H9 (cell line): Measurements from ENCODE around the gene VOPP1. TPM values are rescaled to one million over a fixed set of nuclear protein-coding genes. Genes with fewer than 3 reads are reported as not detected.

Source experiments
- DNase-seq: peaks from one replicate; pipeline ENCODE4 v3.0.0-alpha.2; 2017
- H2AFZ ChIP-seq: one replicate; pipeline ENCODE4 v1.6.1; 2013; ENCODE audit warnings: mild to moderate bottlenecking, low read length, control low read depth, moderate library complexity
- H2AK5ac ChIP-seq: 2 replicates; pipeline ENCODE4 v1.6.1; 2013; ENCODE audit warnings: low read length, control low read depth, mixed read lengths; ENCODE audit not compliant: insufficient read length
- H2BK120ac ChIP-seq: one replicate; pipeline ENCODE4 v1.6.1; 2013; ENCODE audit warnings: low read depth, mild to moderate bottlenecking, low read length, control low read depth, inconsistent platforms; ENCODE audit not compliant: poor library complexity, severe bottlenecking
- H2BK12ac ChIP-seq: 2 replicates; pipeline ENCODE4 v1.6.1; 2013; ENCODE audit warnings: low read length, control low read depth, mixed read lengths, low read depth; ENCODE audit not compliant: insufficient read length
- H2BK15ac ChIP-seq: 2 replicates; pipeline ENCODE4 v1.6.1; 2013; ENCODE audit warnings: low read depth, low read length, control low read depth
- H2BK20ac ChIP-seq: one replicate; pipeline ENCODE4 v1.6.1; 2013; ENCODE audit warnings: low read depth, mild to moderate bottlenecking, low read length, control low read depth, inconsistent platforms; ENCODE audit not compliant: poor library complexity, severe bottlenecking
- H2BK5ac ChIP-seq: 2 replicates; pipeline ENCODE4 v1.6.1; 2013; ENCODE audit warnings: low read length, control low read depth, mixed read lengths; ENCODE audit not compliant: insufficient read length
- H3K14ac ChIP-seq: 2 replicates; pipeline ENCODE4 v1.6.1; 2013; ENCODE audit warnings: low read length, control low read depth; ENCODE audit not compliant: insufficient read depth
- H3K18ac ChIP-seq: 2 replicates; pipeline ENCODE4 v1.6.1; 2013; ENCODE audit warnings: low read depth, mild to moderate bottlenecking, mixed read lengths, low read length, control low read depth; ENCODE audit not compliant: insufficient read length
- H3K23ac ChIP-seq: 2 replicates; pipeline ENCODE4 v1.6.1; 2013; ENCODE audit warnings: low read length, control low read depth, mixed read lengths, low read depth; ENCODE audit not compliant: insufficient read length
- H3K23me2 ChIP-seq: 2 replicates; pipeline ENCODE4 v1.6.1; 2013; ENCODE audit warnings: low read depth, mild to moderate bottlenecking, mixed read lengths, low read length, control low read depth; ENCODE audit not compliant: insufficient read length, poor library complexity, severe bottlenecking
- H3K27ac ChIP-seq: 2 replicates; pipeline ENCODE4 v1.5.1; 2013; ENCODE audit warnings: low read length, control low read depth, mixed read lengths, low read depth; ENCODE audit not compliant: insufficient read length
- H3K27me3 ChIP-seq: 2 replicates; pipeline ENCODE4 v1.6.1; 2013; ENCODE audit warnings: low read length, control low read depth, inconsistent platforms; ENCODE audit not compliant: insufficient read depth
- H3K4ac ChIP-seq: 2 replicates; pipeline ENCODE4 v1.6.1; 2013; ENCODE audit warnings: low read depth, mild to moderate bottlenecking, control low read depth, inconsistent platforms, low read length, moderate library complexity
- H3K4me1 ChIP-seq: 2 replicates; pipeline ENCODE4 v1.6.1; 2013; ENCODE audit warnings: low read length, control low read depth, inconsistent platforms; ENCODE audit not compliant: insufficient read depth
- H3K4me2 ChIP-seq: 2 replicates; pipeline ENCODE4 v1.6.1; 2013; ENCODE audit warnings: low read length, control low read depth, mixed read lengths; ENCODE audit not compliant: insufficient read length, insufficient read depth
- H3K56ac ChIP-seq: 2 replicates; pipeline ENCODE4 v1.6.1; 2013; ENCODE audit warnings: low read depth, mild to moderate bottlenecking, mixed read lengths, low read length, control low read depth; ENCODE audit not compliant: insufficient read length
- H3K79me1 ChIP-seq: 2 replicates; pipeline ENCODE4 v1.6.1; 2013; ENCODE audit warnings: low read depth, mild to moderate bottlenecking, moderate library complexity, low read length, control low read depth, inconsistent platforms; ENCODE audit not compliant: insufficient read depth, poor library complexity, severe bottlenecking
- H3K79me2 ChIP-seq: 2 replicates; pipeline ENCODE4 v1.6.1; 2013; ENCODE audit warnings: low read length, control low read depth, inconsistent platforms; ENCODE audit not compliant: insufficient read depth
- H3K9ac ChIP-seq: 2 replicates; pipeline ENCODE4 v1.6.1; 2013; ENCODE audit warnings: low read length, control low read depth, mixed read lengths; ENCODE audit not compliant: insufficient read length; ENCODE audit errors: extremely low read depth
- H3K9me3 ChIP-seq: one replicate; pipeline ENCODE4 v1.6.1; 2013; ENCODE audit warnings: low read depth, low read length, inconsistent platforms; ENCODE audit not compliant: control insufficient read depth
- H3T11ph ChIP-seq: one replicate; pipeline ENCODE4 v1.6.1; 2013; ENCODE audit warnings: mild to moderate bottlenecking, low read length, control low read depth, inconsistent platforms
- H4K20me1 ChIP-seq: one replicate; pipeline ENCODE4 v1.6.1; 2013; ENCODE audit not compliant: control insufficient read depth, insufficient read length, insufficient read depth
- H4K5ac ChIP-seq: 2 replicates; pipeline ENCODE4 v1.6.1; 2013; ENCODE audit warnings: low read depth, mild to moderate bottlenecking, mixed read lengths, low read length, control low read depth; ENCODE audit not compliant: insufficient read length
- H4K8ac ChIP-seq: replicated peaks from 2 replicates; pipeline ENCODE4 v1.6.1; 2013; ENCODE audit warnings: low read length, control low read depth, mixed read lengths, low read depth; ENCODE audit not compliant: insufficient read length
- H4K91ac ChIP-seq: 2 replicates; pipeline ENCODE4 v1.6.1; 2013; ENCODE audit warnings: low read depth, mild to moderate bottlenecking, moderate library complexity, mixed read lengths, low read length, control low read depth; ENCODE audit not compliant: insufficient read length
- H3K27ac Mint-ChIP-seq, 3 experiments: 2 replicates in 2 of 3; 3 replicates in 1 of 3; pipeline ENCODE4 v1.8.0; 2020 to 2021; ENCODE audit warnings: mixed read lengths in 3 of 3, mild to moderate bottlenecking in 1 of 3, moderate library complexity in 1 of 3
- H3K27me3 Mint-ChIP-seq: 2 replicates; pipeline ENCODE4 v1.8.0; 2021; ENCODE audit warnings: low read depth, mild to moderate bottlenecking, moderate library complexity, mixed read lengths
- H3K36me3 Mint-ChIP-seq, 3 experiments: 2 replicates in 2 of 3; 3 replicates in 1 of 3; pipeline ENCODE4 v1.8.0; 2020 to 2021; ENCODE audit warnings: low read depth in 3 of 3, mixed read lengths in 3 of 3; ENCODE audit not compliant: insufficient read depth in 1 of 3
- H3K4me1 Mint-ChIP-seq, 2 experiments: 2 replicates each; pipeline ENCODE4 v1.8.0; 2020; ENCODE audit warnings: mixed read lengths in 2 of 2
- H3K4me3 Mint-ChIP-seq, 2 experiments: 2 replicates in 1 of 2; 3 replicates in 1 of 2; pipeline ENCODE4 v1.8.0; 2020 to 2021; ENCODE audit warnings: mild to moderate bottlenecking in 2 of 2, mixed read lengths in 2 of 2, moderate library complexity in 1 of 2
- H3K9me3 Mint-ChIP-seq, 2 experiments: 2 replicates in 1 of 2; 3 replicates in 1 of 2; pipeline ENCODE4 v1.8.0; 2020; ENCODE audit warnings: mild to moderate bottlenecking in 2 of 2, mixed read lengths in 2 of 2, moderate library complexity in 1 of 2
- WGBS: extraction: QIAGEN DNeasy Blood & Tissue Kit; methylation state at CpG from one replicate; pipeline ENCODE4 v1.1.7; 2013; ENCODE audit warnings: missing lambda C conversion rate, low lambda C conversion rate, mixed read lengths; ENCODE audit not compliant: insufficient read length; ENCODE audit errors: extremely low coverage; 5-methylcytosine and 5-hydroxymethylcytosine counted together
- total RNA-seq: library from RNA; stranded (reverse); gene quantifications from 2 replicates; pipeline ENCODE4 v1.2.1, GENCODE V29; 2021
- TF ChIP-seq, protein P1 (sequence below): fragments of 200-600 bp; sonication (generic); conservative IDR thresholded peaks from 3 replicates; pipeline ENCODE4 v1.8.0; 2021; ENCODE audit warnings: antibody characterized with exemption, mild to moderate bottlenecking

Gene VOPP1
- total RNA-seq, 1 experiment from 2014 or later: 55.7 TPM

DNA sequence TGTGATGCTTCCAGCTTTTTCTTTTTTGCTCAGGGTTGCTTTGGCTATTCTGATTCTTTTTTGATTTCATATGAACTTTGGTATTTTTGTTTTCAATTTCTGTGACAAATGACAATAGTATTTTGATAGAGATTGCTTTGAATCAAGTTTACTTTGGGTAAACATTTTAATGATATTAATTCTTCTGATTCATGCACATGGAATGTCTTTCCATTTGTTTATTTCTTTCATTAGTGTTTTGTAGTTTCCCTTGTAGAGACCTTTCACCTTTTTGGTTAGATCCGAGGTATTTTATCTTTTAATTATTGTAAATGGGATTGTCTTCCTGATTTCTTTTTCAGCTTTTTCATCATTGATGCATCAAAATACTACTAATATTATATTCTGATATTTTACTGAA, 114.0 kb downstream of the VOPP1 start:
- Histone ChIP-seq H4K20me1 (no peaks in the 10 kb centered on the region), H2BK20ac (no peak overlapping the region), H3K9me3 (no peaks in the 10 kb centered on the region), H3K14ac (no peak overlapping the region), H2BK12ac (no peak overlapping the region), H4K8ac (no peak overlapping the region), H3T11ph (no peak overlapping the region), H2BK120ac (no peak overlapping the region), H3K79me2 (no peaks in the 10 kb centered on the region), H3K27me3 (no peaks in the 10 kb centered on the region), H3K4me2 (no peak overlapping the region), H2BK15ac (no peak overlapping the region), H3K27ac (no peak overlapping the region), H3K23ac (no peak overlapping the region), H3K79me1 (no peaks in the 10 kb centered on the region), H4K5ac (no peak overlapping the region), H2BK5ac (no peak overlapping the region), H4K91ac (no peak overlapping the region), H2AFZ (no peak overlapping the region), H2AK5ac (no peak overlapping the region), H3K23me2 (no peaks in the 10 kb centered on the region), H3K56ac (no peak overlapping the region), H3K4ac (no peak overlapping the region), H3K9ac (no peak overlapping the region), H3K18ac (no peak overlapping the region), H3K4me1 (no peaks in the 10 kb centered on the region)
- peaks cover 55 to 61% of the 10 kb centered on the region in 2 experiments for H3K9me3 Mint-ChIP-seq
- H3K36me3 Mint-ChIP-seq: peaks cover 11 to 36% (median 15%) of the 10 kb centered on the region in 3 experiments
- DNase-seq: no peak
- H3K4me3 Mint-ChIP-seq: no peak overlapping the region
- H3K27ac Mint-ChIP-seq: no peak overlapping the region
- H3K27me3 Mint-ChIP-seq: peaks cover 17% of the 10 kb centered on the region
- H3K4me1 Mint-ChIP-seq: no peaks in the 10 kb centered on the region
- TF ChIP-seq, protein P1, sequence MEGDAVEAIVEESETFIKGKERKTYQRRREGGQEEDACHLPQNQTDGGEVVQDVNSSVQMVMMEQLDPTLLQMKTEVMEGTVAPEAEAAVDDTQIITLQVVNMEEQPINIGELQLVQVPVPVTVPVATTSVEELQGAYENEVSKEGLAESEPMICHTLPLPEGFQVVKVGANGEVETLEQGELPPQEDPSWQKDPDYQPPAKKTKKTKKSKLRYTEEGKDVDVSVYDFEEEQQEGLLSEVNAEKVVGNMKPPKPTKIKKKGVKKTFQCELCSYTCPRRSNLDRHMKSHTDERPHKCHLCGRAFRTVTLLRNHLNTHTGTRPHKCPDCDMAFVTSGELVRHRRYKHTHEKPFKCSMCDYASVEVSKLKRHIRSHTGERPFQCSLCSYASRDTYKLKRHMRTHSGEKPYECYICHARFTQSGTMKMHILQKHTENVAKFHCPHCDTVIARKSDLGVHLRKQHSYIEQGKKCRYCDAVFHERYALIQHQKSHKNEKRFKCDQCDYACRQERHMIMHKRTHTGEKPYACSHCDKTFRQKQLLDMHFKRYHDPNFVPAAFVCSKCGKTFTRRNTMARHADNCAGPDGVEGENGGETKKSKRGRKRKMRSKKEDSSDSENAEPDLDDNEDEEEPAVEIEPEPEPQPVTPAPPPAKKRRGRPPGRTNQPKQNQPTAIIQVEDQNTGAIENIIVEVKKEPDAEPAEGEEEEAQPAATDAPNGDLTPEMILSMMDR: no peak
- no CpG with 5 or more reads among the region's 1 CpG for WGBS
